ENCODE data around the gene MPHOSPH9. TPM values are rescaled to one million over a fixed set of nuclear protein-coding genes. Genes with fewer than 3 reads are reported as not detected.

Gene MPHOSPH9
- total RNA-seq, 1 experiment from 2014 or later: 47.5 TPM

- Mint-ChIP-seq H3K4me3 (peak overlapping the region; percentile 18; the same call in 1 of the 2 replicates), H3K27me3 (ENCODE audit: low read depth) (peaks cover 41% of the 10 kb centered on the region), H3K36me3 (no peaks in the 10 kb centered on the region), H3K4me1 (peaks cover 32% of the 10 kb centered on the region), H3K9me3 (no peaks in the 10 kb centered on the region), H3K27ac (no peak overlapping the region)
- DNase-seq (ENCODE audit: low spot score): no peak
- TF ChIP-seq ZNF512 (CRISPR knock-in tag; IDR thresholded peaks at IDR 0.05; ENCODE audit: borderline replicate concordance): no peak
- TF ChIP-seq GABPB1 (CRISPR knock-in tag; IDR thresholded peaks at IDR 0.05): no peak
- no peak for TF ChIP-seq ZMAT4 (CRISPR knock-in tag; IDR thresholded peaks at IDR 0.05)
- TF ChIP-seq USF2 (CRISPR knock-in tag; IDR thresholded peaks at IDR 0.05): no peak
- TF ChIP-seq NR3C1 (CRISPR knock-in tag; conservative IDR thresholded peaks at IDR 0.05; ENCODE audit: low read depth): no peak
- TF ChIP-seq IRF2 (CRISPR knock-in tag; IDR thresholded peaks at IDR 0.05; ENCODE audit: borderline replicate concordance, low read depth): no peak
- no peak for TF ChIP-seq USF1 (CRISPR knock-in tag; IDR thresholded peaks at IDR 0.05)
- no peak for TF ChIP-seq ZNF317 (CRISPR knock-in tag; IDR thresholded peaks at IDR 0.05; ENCODE audit: borderline replicate concordance, low read depth)
- TF ChIP-seq TCF7 (CRISPR knock-in tag; IDR thresholded peaks at IDR 0.05; ENCODE audit: low read depth): no peak
- no peak for TF ChIP-seq ZNF232 (CRISPR knock-in tag; IDR thresholded peaks at IDR 0.05)
- no peak for TF ChIP-seq ZNF671 (CRISPR knock-in tag; IDR thresholded peaks at IDR 0.05)
- no peak for TF ChIP-seq PREB (CRISPR knock-in tag; IDR thresholded peaks at IDR 0.05; ENCODE audit: borderline replicate concordance)
- no peak for TF ChIP-seq RORB (CRISPR knock-in tag; IDR thresholded peaks at IDR 0.05)
- no peak for ATAC-seq
- POLR2A ChIA-PET: no interaction called here
- CTCF ChIA-PET: no interaction called here
These were observed 84.7 kb downstream of the MPHOSPH9 start for GRCh38 chr12:123148223-123148622.

- H3K27ac Mint-ChIP-seq: no peak overlapping the region
- peaks cover 27% of the 10 kb centered on the region for H3K27me3 Mint-ChIP-seq (ENCODE audit: low read depth)
- no peaks in the 10 kb centered on the region for H3K9me3 Mint-ChIP-seq
- no peak for DNase-seq (ENCODE audit: low spot score)
- TF ChIP-seq NR2C2 (CRISPR knock-in tag; IDR thresholded peaks at IDR 0.05): no peak
- TF ChIP-seq ZNF138 (CRISPR knock-in tag; conservative IDR thresholded peaks at IDR 0.05): no peak
- no peak for TF ChIP-seq ATF1 (CRISPR knock-in tag; IDR thresholded peaks at IDR 0.05)
- TF ChIP-seq TCF7 (CRISPR knock-in tag; IDR thresholded peaks at IDR 0.05; ENCODE audit: low read depth): no peak
- no peak for TF ChIP-seq NFATC4 (CRISPR knock-in tag; IDR thresholded peaks at IDR 0.05)
- ChIA-PET CTCF (no interaction called here), POLR2A (no interaction called here)
- H3K36me3 Mint-ChIP-seq: no peaks in the 10 kb centered on the region
- H3K4me3 Mint-ChIP-seq: no peak overlapping the region
- ATAC-seq: no peak
- peaks cover 42% of the 10 kb centered on the region for H3K4me1 Mint-ChIP-seq
These were observed 87.7 kb downstream of the MPHOSPH9 start for GRCh38 chr12:123145211-123145610.

- CTCF ChIA-PET: interaction anchor here (0.9 to 1.8 kb wide), 4 partner anchors 8 to 94 kb away, joined by 3 to 6 read pairs (median 4); no protein-coding TSS in a partner anchor
- POLR2A ChIA-PET: no interaction called here
These were observed 89.0 kb downstream of the MPHOSPH9 start for GRCh38 chr12:123143736-123144461.

More at GRCh38 chr12:123143736-123144461, 89.0 kb downstream of the MPHOSPH9 start:
- no peak for TF ChIP-seq GABPB1 (CRISPR knock-in tag; IDR thresholded peaks at IDR 0.05)
- TF ChIP-seq FOXJ3 (CRISPR knock-in tag; IDR thresholded peaks at IDR 0.05; ENCODE audit: borderline replicate concordance): no peak
- TF ChIP-seq SOX15 (CRISPR knock-in tag; IDR thresholded peaks at IDR 0.05): no peak
- no peak for TF ChIP-seq ZNF232 (CRISPR knock-in tag; IDR thresholded peaks at IDR 0.05)
- no peak for TF ChIP-seq NFATC4 (CRISPR knock-in tag; IDR thresholded peaks at IDR 0.05)
- Mint-ChIP-seq H3K27me3 (ENCODE audit: low read depth) (peaks cover 15% of the 10 kb centered on the region), H3K9me3 (no peaks in the 10 kb centered on the region), H3K4me1 (peaks cover 41% of the 10 kb centered on the region), H3K36me3 (no peaks in the 10 kb centered on the region; the same call in 1 of the 2 replicates), H3K4me3 (no peak overlapping the region), H3K27ac (no peak overlapping the region)
- ATAC-seq: no peak
- no peak for DNase-seq (ENCODE audit: low spot score)
